Activated gamma-delta T cell treated with anti-CD3 and anti-CD28 coated beads, Interleukin-2, amount 50 U/mL, for 16 hours (primary cell): Measurements from ENCODE around the gene MYL4.

Experiments used
- DNase-seq: peaks from one replicate; pipeline ENCODE4 v3.0.0-alpha.2; 2020; ENCODE audit warnings: low read depth

Gene MYL4

GRCh38 chr17:47273245-47273644 is 64.1 kb downstream of the MYL4 start:
- no peak for DNase-seq
